RWPE2 (cell line): ENCODE results near the gene SLFNL1.

Experiments
- ATAC-seq: fragments of 200-7000 bp; cut with Tn5 transposase; 3 replicates; pipeline ENCODE4 v1.9.1; 2021; ENCODE audit warnings: low read depth
- DNase-seq: peaks from one replicate; pipeline ENCODE4 v3.0.0-alpha.2; 2020; ENCODE audit warnings: low spot score
- H3K27ac ChIP-seq: fragments of 450-650 bp; 2 replicates; pipeline ENCODE4 v1.5.1; 2017; ENCODE audit warnings: mild to moderate bottlenecking; ENCODE audit not compliant: poor library complexity, severe bottlenecking
- H3K27me3 ChIP-seq: fragments of 250-450 bp; sonication (Bioruptor Pico); 2 replicates; pipeline ENCODE4 v1.5.1; 2021; ENCODE audit warnings: mild to moderate bottlenecking, moderate library complexity; ENCODE audit not compliant: insufficient read depth, poor library complexity, severe bottlenecking
- H3K36me3 ChIP-seq: fragments of 250-450 bp; sonication (Bioruptor Pico); 2 replicates; pipeline ENCODE4 v1.5.1; 2020; ENCODE audit warnings: low read depth, mild to moderate bottlenecking, moderate library complexity
- H3K4me1 ChIP-seq: fragments of 250-450 bp; sonication (Bioruptor Pico); 2 replicates; pipeline ENCODE4 v1.5.1; 2021; ENCODE audit warnings: mild to moderate bottlenecking, moderate library complexity; ENCODE audit not compliant: insufficient read depth, poor library complexity, severe bottlenecking
- H3K4me3 ChIP-seq: fragments of 250-450 bp; sonication (Bioruptor Pico); 2 replicates; pipeline ENCODE4 v1.5.1; 2021; ENCODE audit warnings: mild to moderate bottlenecking, moderate library complexity; ENCODE audit not compliant: severe bottlenecking
- H3K9me3 ChIP-seq: fragments of 250-450 bp; sonication (Bioruptor Pico); 2 replicates; pipeline ENCODE4 v1.5.1; 2021; ENCODE audit warnings: mild to moderate bottlenecking, moderate library complexity; ENCODE audit not compliant: severe bottlenecking
- CTCF ChIP-seq: fragments of 450-650 bp; IDR thresholded peaks from one replicate; pipeline ENCODE4 v1.5.1; 2017; ENCODE audit warnings: mild to moderate bottlenecking, moderate library complexity; ENCODE audit not compliant: poor library complexity, severe bottlenecking

SLFNL1 gene

GRCh38 chr1:40974945-40975344 is 46.6 kb downstream of the SLFNL1 start:
- no peak for ATAC-seq
- TF ChIP-seq CTCF = no peak
- Histone ChIP-seq H3K27ac (no peak overlapping the region), H3K27me3 (no peaks in the 10 kb centered on the region), H3K4me3 (no peak overlapping the region), H3K9me3 (no peaks in the 10 kb centered on the region), H3K36me3 (no peaks in the 10 kb centered on the region), H3K4me1 (peaks cover 3% of the 10 kb centered on the region)
- no peak for DNase-seq

- Histone ChIP-seq H3K9me3 (no peaks in the 10 kb centered on the region), H3K36me3 (no peaks in the 10 kb centered on the region), H3K4me1 (peaks cover 1% of the 10 kb centered on the region), H3K4me3 (no peak overlapping the region), H3K27me3 (no peaks in the 10 kb centered on the region), H3K27ac (no peak overlapping the region)
- no peak for DNase-seq
- no peak for ATAC-seq
- TF ChIP-seq CTCF = no peak
These were observed 47.6 kb downstream of the SLFNL1 start for GRCh38 chr1:40973912-40974311.

GRCh38 chr1:40971966-40972365 is 49.6 kb downstream of the SLFNL1 start:
- Histone ChIP-seq H3K27me3 (no peaks in the 10 kb centered on the region), H3K9me3 (no peaks in the 10 kb centered on the region), H3K27ac (no peak overlapping the region), H3K4me1 (peaks cover 14% of the 10 kb centered on the region), H3K4me3 (no peak overlapping the region), H3K36me3 (no peaks in the 10 kb centered on the region)
- DNase-seq (no peak), ATAC-seq (no peak)
- no peak for TF ChIP-seq CTCF

- no peak for TF ChIP-seq CTCF
- Histone ChIP-seq H3K4me3 (no peak overlapping the region), H3K27ac (peak overlapping the region; percentile 94), H3K27me3 (no peaks in the 10 kb centered on the region), H3K9me3 (no peaks in the 10 kb centered on the region), H3K36me3 (no peaks in the 10 kb centered on the region), H3K4me1 (peaks cover 19% of the 10 kb centered on the region)
- ATAC-seq (no peak), DNase-seq (no peak)
These were observed 52.1 kb downstream of the SLFNL1 start for GRCh38 chr1:40969445-40969844.

- no peak for ATAC-seq
These were observed 55.1 kb downstream of the SLFNL1 start for GRCh38 chr1:40966417-40966816.

More at GRCh38 chr1:40966417-40966816, 55.1 kb downstream of the SLFNL1 start:
- H3K27ac ChIP-seq = peak overlapping the region; percentile 94
- DNase-seq = no peak
- no peaks in the 10 kb centered on the region for H3K27me3 ChIP-seq
- peaks cover 19% of the 10 kb centered on the region for H3K4me1 ChIP-seq
- no peaks in the 10 kb centered on the region for H3K36me3 ChIP-seq
- H3K9me3 ChIP-seq = no peaks in the 10 kb centered on the region
- TF ChIP-seq CTCF = no peak
- H3K4me3 ChIP-seq = no peak overlapping the region
